Trophoblast cell (in vitro differentiated cells and primary cell): ENCODE data around the gene SLC16A14.

Source experiments
- DNase-seq, 2 donors: peaks; one replicate each; pipeline ENCODE4 v3.0.0-alpha.2; 2016
- H2AFZ ChIP-seq: 2 replicates; pipeline ENCODE4 v1.6.1; 2013; ENCODE audit warnings: low read length, moderate library complexity, mild to moderate bottlenecking; ENCODE audit not compliant: insufficient read depth, poor library complexity
- H2AK5ac ChIP-seq: 2 replicates; pipeline ENCODE4 v1.6.1; 2013; ENCODE audit warnings: mild to moderate bottlenecking, low read length
- H2BK120ac ChIP-seq: 2 replicates; pipeline ENCODE4 v1.6.1; 2013; ENCODE audit warnings: low read length, mild to moderate bottlenecking, moderate library complexity; ENCODE audit not compliant: insufficient read depth, poor library complexity
- H2BK12ac ChIP-seq: 2 replicates; pipeline ENCODE4 v1.6.1; 2013; ENCODE audit warnings: mild to moderate bottlenecking, low read length, moderate library complexity
- H2BK5ac ChIP-seq: 2 replicates; pipeline ENCODE4 v1.6.1; 2013; ENCODE audit warnings: low read length, low read depth, moderate library complexity, mild to moderate bottlenecking; ENCODE audit not compliant: poor library complexity
- H3K14ac ChIP-seq: 2 replicates; pipeline ENCODE4 v1.6.1; 2013; ENCODE audit warnings: mild to moderate bottlenecking, low read length
- H3K18ac ChIP-seq: 2 replicates; pipeline ENCODE4 v1.6.1; 2013; ENCODE audit warnings: mild to moderate bottlenecking, low read length
- H3K23ac ChIP-seq: 2 replicates; pipeline ENCODE4 v1.6.1; 2013; ENCODE audit warnings: low read length
- H3K27ac ChIP-seq: 2 replicates; pipeline ENCODE4 v1.5.1; 2013; ENCODE audit warnings: low read depth, mild to moderate bottlenecking, inconsistent platforms, low read length, moderate library complexity
- H3K27me3 ChIP-seq: 2 replicates; pipeline ENCODE4 v1.6.1; 2013; ENCODE audit warnings: inconsistent platforms, mild to moderate bottlenecking, low read length, moderate library complexity; ENCODE audit not compliant: insufficient read depth
- H3K36me3 ChIP-seq, 2 experiments: 1 replicate in 1 of 2; 2 replicates in 1 of 2; pipeline ENCODE4 v1.6.1; 2013; ENCODE audit warnings: low read length in 2 of 2, mild to moderate bottlenecking in 2 of 2, moderate library complexity in 1 of 2; ENCODE audit not compliant: insufficient read depth in 2 of 2, control insufficient read depth in 1 of 2
- H3K4ac ChIP-seq: 2 replicates; pipeline ENCODE4 v1.6.1; 2013; ENCODE audit warnings: low read depth, mild to moderate bottlenecking, low read length, moderate library complexity
- H3K4me1 ChIP-seq, 2 experiments: 1 replicate in 1 of 2; 2 replicates in 1 of 2; pipeline ENCODE4 v1.6.1; 2013; ENCODE audit warnings: low read length in 2 of 2, mild to moderate bottlenecking in 2 of 2, moderate library complexity in 1 of 2; ENCODE audit not compliant: insufficient read depth in 2 of 2, control insufficient read depth in 1 of 2
- H3K4me2 ChIP-seq: 2 replicates; pipeline ENCODE4 v1.6.1; 2013; ENCODE audit warnings: inconsistent platforms, mild to moderate bottlenecking, low read length, moderate library complexity
- H3K4me3 ChIP-seq: 2 replicates; pipeline ENCODE4 v1.5.1; 2013; ENCODE audit warnings: mild to moderate bottlenecking, low read depth, low read length, inconsistent platforms
- H3K79me1 ChIP-seq: one replicate; pipeline ENCODE4 v1.6.1; 2013; ENCODE audit warnings: low read length
- H3K79me2 ChIP-seq: 2 replicates; pipeline ENCODE4 v1.6.1; 2013; ENCODE audit warnings: low read length, mild to moderate bottlenecking; ENCODE audit not compliant: control insufficient read depth, insufficient read depth, poor library complexity
- H3K9ac ChIP-seq: 2 replicates; pipeline ENCODE4 v1.6.1; 2013; ENCODE audit warnings: mild to moderate bottlenecking, low read length
- H3K9me3 ChIP-seq: 2 replicates; pipeline ENCODE4 v1.6.1; 2013; ENCODE audit warnings: low read depth, mild to moderate bottlenecking, control low read depth, inconsistent platforms, low read length; ENCODE audit not compliant: insufficient read depth
- H4K12ac ChIP-seq: 2 replicates; pipeline ENCODE4 v1.6.1; 2013; ENCODE audit warnings: low read depth, mild to moderate bottlenecking, low read length, moderate library complexity
- H4K8ac ChIP-seq: 2 replicates; pipeline ENCODE4 v1.6.1; 2013; ENCODE audit warnings: low read depth, mild to moderate bottlenecking, low read length, moderate library complexity
- H4K91ac ChIP-seq: one replicate; pipeline ENCODE4 v1.6.1; 2013; ENCODE audit warnings: low read depth, mild to moderate bottlenecking, low read length, moderate library complexity
- whole genome bisulfite sequencing: extraction: QIAGEN DNeasy Blood & Tissue Kit; methylation state at CpG from one replicate; pipeline ENCODE4 v1.1.7; 2013; ENCODE audit warnings: missing lambda C conversion rate; ENCODE audit not compliant: insufficient read length, insufficient coverage; ENCODE audit errors: extremely low coverage; 5-methylcytosine and 5-hydroxymethylcytosine counted together

SLC16A14 gene

DNA sequence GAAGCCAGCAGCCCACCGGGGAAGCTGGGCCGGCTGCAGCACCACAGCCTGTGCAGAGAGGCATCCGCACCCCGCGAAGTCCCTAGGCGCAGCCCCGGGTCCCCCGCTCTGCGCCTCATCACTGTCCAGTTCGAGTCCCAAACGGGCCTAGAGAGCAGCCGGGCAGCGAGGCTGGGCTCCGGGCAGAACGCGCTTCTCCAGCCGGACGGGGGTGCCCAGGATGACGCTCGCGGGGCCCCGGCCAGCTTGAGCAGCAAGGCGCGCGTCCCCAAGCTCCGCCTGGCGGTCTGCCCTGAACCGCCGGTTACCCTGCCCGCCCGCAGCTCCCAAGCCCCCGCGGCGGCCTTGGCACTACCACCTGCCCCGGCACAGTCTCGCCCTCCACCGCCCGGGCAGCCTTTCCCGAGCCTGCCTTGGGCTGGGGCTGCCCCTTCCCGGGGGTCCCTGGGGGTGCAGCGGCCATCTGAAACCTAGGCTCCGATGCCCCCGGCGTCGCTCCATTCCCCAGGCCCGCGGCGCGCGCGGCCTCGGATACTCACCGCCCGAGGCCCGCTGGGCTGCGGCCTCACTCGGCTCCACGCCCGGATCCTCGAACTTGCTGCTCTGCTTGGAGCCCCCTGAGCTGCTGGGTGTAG, 591 bp downstream of the SLC16A14 start:
- H3K4ac ChIP-seq = no peak overlapping the region
- WGBS = no CpG with 5 or more reads among the region's 60 CpGs
- peaks cover 6 to 13% of the 10 kb centered on the region in 2 experiments for H3K4me1 ChIP-seq
- no peak overlapping the region for H3K14ac ChIP-seq
- peak overlapping the region; percentile 17 for H2AFZ ChIP-seq
- no peak overlapping the region for H2BK12ac ChIP-seq
- H3K27me3 ChIP-seq = peaks cover 18% of the 10 kb centered on the region
- no peak overlapping the region for H2BK5ac ChIP-seq
- no peak overlapping the region for H2BK120ac ChIP-seq
- H3K27ac ChIP-seq = no peak overlapping the region
- H3K79me2 ChIP-seq = no peaks in the 10 kb centered on the region
- peak; percentile 3 to 50 for DNase-seq
- H3K18ac ChIP-seq = no peak overlapping the region
- H4K91ac ChIP-seq = no peak overlapping the region
- peaks cover 2% of the 10 kb centered on the region for H3K9me3 ChIP-seq
- no peak overlapping the region for H4K12ac ChIP-seq
- no peaks in the 10 kb centered on the region for H3K36me3 ChIP-seq
- H3K79me1 ChIP-seq = no peaks in the 10 kb centered on the region
- H2AK5ac ChIP-seq = no peak overlapping the region
- no peak overlapping the region for H3K9ac ChIP-seq
- peak overlapping the region; percentile 96 for H3K4me2 ChIP-seq
- no peak overlapping the region for H3K23ac ChIP-seq
- peak overlapping the region; percentile 66 for H3K4me3 ChIP-seq
- no peak overlapping the region for H4K8ac ChIP-seq

DNA sequence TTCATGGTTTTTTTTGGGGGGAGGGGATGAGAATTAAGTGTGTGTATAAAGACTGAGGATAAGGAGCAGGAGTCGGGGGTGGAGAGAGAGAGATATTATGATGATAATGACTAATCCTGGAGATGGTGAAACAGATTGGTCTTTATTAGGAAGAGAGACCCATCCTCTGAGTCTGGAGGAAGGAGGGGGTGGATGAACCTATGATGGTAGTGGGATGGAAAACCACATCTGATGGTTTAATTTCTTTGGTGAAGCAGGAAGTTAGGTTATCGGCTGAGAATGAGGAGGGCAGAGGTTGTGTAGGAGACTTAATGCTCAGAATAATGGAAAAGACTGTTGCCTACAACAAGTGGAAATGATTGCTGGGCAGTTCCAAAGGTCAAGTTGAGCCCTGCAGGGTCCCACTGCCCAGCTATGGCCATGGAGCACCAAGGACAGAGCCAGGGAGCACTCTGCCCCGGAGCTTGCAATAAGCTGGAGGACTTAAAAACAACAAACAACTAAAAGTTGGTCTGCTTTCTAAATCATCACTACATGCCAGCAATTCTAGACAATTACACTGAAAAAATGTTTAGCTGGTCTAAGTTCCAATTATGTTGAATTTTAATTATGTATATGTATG, 7.9 kb downstream of the SLC16A14 start:
- Histone ChIP-seq H3K79me1 (no peaks in the 10 kb centered on the region), H3K27me3 (no peaks in the 10 kb centered on the region), H3K4ac (no peak overlapping the region), H3K9ac (no peak overlapping the region), H3K36me3 (no peaks in the 10 kb centered on the region), H2BK120ac (no peak overlapping the region), H2BK12ac (no peak overlapping the region), H3K23ac (no peak overlapping the region), H4K91ac (no peak overlapping the region), H3K27ac (no peak overlapping the region), H3K4me2 (no peak overlapping the region), H4K12ac (no peak overlapping the region), H2BK5ac (no peak overlapping the region), H3K9me3 (peaks cover 2% of the 10 kb centered on the region), H4K8ac (no peak overlapping the region), H2AK5ac (no peak overlapping the region), H3K4me1 (no peaks in the 10 kb centered on the region), H3K14ac (no peak overlapping the region), H3K79me2 (no peaks in the 10 kb centered on the region), H2AFZ (no peak overlapping the region), H3K18ac (no peak overlapping the region), H3K4me3 (no peak overlapping the region)
- 100% methylated on average over 1 of the region's 3 CpGs for WGBS
- DNase-seq = no peak

DNA sequence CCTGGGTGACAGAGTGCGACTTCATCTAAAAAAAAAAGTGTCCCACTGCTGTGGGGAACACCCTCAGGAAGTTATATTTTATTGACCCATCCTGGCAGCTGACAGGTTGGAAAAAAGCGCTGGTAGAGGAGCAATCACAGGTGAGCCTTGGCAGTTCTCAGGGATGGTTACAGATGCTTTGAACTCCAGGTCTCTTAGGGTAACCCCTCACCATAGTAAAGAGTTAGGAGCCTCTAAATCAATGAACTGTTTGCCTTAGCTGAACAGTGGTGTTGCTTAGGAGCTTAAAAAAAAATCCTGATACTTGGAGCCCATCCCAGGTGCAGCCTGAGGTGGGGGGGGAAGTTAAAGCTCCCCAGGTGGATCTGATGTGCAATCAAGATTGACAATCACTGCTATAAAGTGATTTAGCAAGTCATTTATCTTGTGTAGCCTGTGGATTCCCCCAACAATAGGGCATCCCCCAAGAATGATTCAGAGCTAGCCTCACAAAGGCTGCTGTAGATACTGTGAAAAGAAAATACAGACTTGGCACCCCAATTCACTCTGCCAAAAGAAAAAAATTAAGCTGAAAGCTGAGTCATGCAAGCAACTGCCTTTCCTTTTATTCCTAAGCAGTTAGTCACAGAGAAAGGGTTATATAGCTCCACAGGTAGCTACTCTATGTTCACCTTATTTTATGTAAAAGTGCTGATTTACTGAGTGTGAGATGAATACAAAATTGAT, 14.8 kb downstream of the SLC16A14 start:
- H2AFZ ChIP-seq = no peak overlapping the region
- H4K12ac ChIP-seq = no peak overlapping the region
- H3K79me2 ChIP-seq = no peaks in the 10 kb centered on the region
- no peak overlapping the region for H4K8ac ChIP-seq
- peak in 1 of 2 donors; percentile 4 for DNase-seq
- no peak overlapping the region for H3K4me3 ChIP-seq
- no peaks in the 10 kb centered on the region for H3K79me1 ChIP-seq
- no peak overlapping the region for H3K4ac ChIP-seq
- no peak overlapping the region for H3K14ac ChIP-seq
- H2BK12ac ChIP-seq = no peak overlapping the region
- H2BK120ac ChIP-seq = no peak overlapping the region
- H3K4me1 ChIP-seq = no peaks in the 10 kb centered on the region
- H3K23ac ChIP-seq = no peak overlapping the region
- H2AK5ac ChIP-seq = no peak overlapping the region
- no peaks in the 10 kb centered on the region for H3K27me3 ChIP-seq
- no peak overlapping the region for H4K91ac ChIP-seq
- no peak overlapping the region for H3K9ac ChIP-seq
- no peak overlapping the region for H3K27ac ChIP-seq
- peaks cover under 1% of the 10 kb centered on the region for H3K9me3 ChIP-seq
- no peaks in the 10 kb centered on the region for H3K36me3 ChIP-seq
- no peak overlapping the region for H2BK5ac ChIP-seq
- no peak overlapping the region for H3K18ac ChIP-seq
- no CpG with 5 or more reads among the region's 2 CpGs for WGBS
- H3K4me2 ChIP-seq = no peak overlapping the region

DNA sequence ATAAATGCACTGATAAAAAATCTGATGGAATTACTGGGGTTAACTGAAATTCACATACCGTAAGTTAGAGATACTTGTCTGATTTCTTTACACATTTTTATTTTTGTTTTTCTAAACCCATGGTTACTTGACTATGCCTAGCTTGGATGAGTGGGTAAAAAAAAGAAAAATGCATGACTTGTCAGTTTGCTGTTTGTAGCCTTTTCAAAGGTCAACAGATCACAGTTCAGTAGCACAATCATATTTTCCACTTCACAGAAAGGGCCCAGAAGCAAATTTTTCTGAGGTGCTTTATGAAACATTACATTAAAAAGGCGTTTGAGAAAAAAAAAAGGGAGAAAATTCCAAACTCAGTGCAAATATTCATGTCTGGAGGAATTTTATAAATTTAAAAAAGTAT, 16.4 kb downstream of the SLC16A14 start:
- Histone ChIP-seq H3K9ac (no peak overlapping the region), H3K4me1 (no peaks in the 10 kb centered on the region), H3K18ac (no peak overlapping the region), H3K23ac (no peak overlapping the region), H4K12ac (no peak overlapping the region), H3K4me3 (no peak overlapping the region), H3K27ac (no peak overlapping the region), H2AK5ac (no peak overlapping the region), H3K36me3 (no peaks in the 10 kb centered on the region), H4K8ac (no peak overlapping the region), H3K4ac (no peak overlapping the region), H3K9me3 (no peaks in the 10 kb centered on the region), H2BK5ac (no peak overlapping the region), H3K4me2 (no peak overlapping the region), H4K91ac (no peak overlapping the region), H2BK120ac (no peak overlapping the region), H3K27me3 (no peaks in the 10 kb centered on the region), H2AFZ (no peak overlapping the region), H3K79me1 (no peaks in the 10 kb centered on the region), H2BK12ac (no peak overlapping the region), H3K79me2 (no peaks in the 10 kb centered on the region), H3K14ac (no peak overlapping the region)
- no CpG with 5 or more reads among the region's 2 CpGs for WGBS
- peak in 1 of 2 donors; percentile 26 for DNase-seq
